OCI-LY1 (cell line): ENCODE results near the gene STX18.

Source experiments
- EZH2 ChIP-seq: fragments of 200-600 bp; sonication (generic), shearing (Covaris generic); IDR thresholded peaks from 2 replicates; pipeline ENCODE4 v1.8.0; 2017; ENCODE audit warnings: borderline replicate concordance, mixed run types, mild to moderate bottlenecking, antibody characterized with exemption, low read length, moderate library complexity, mixed read lengths
- TF ChIP-seq, protein P1 (sequence below): fragments of 200-600 bp; sonication (generic), shearing (Covaris generic); IDR thresholded peaks from 2 replicates; pipeline ENCODE4 v1.5.1; 2017; ENCODE audit warnings: mild to moderate bottlenecking, antibody characterized with exemption, low read length, moderate library complexity, mixed read lengths

DNA sequence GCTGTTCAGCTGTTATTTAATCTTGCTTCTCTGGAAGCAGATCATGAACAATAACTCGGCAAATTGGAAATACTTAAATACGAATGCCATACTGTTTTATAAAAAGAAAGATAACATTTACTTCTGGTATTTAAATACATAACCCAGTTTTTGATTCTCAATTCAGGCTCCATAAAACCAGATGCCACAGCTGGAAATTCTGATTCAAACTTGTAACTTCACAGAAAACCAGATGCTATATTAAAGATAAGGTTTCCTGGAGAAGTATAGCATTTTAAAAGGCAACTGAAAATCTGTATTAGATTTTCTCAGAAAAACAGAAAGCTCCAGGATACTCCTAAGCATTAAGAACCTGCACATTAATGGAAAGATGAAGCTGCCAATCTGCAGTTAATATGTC lies 40.2 kb downstream of the STX18 start:
- TF ChIP-seq, protein P1, sequence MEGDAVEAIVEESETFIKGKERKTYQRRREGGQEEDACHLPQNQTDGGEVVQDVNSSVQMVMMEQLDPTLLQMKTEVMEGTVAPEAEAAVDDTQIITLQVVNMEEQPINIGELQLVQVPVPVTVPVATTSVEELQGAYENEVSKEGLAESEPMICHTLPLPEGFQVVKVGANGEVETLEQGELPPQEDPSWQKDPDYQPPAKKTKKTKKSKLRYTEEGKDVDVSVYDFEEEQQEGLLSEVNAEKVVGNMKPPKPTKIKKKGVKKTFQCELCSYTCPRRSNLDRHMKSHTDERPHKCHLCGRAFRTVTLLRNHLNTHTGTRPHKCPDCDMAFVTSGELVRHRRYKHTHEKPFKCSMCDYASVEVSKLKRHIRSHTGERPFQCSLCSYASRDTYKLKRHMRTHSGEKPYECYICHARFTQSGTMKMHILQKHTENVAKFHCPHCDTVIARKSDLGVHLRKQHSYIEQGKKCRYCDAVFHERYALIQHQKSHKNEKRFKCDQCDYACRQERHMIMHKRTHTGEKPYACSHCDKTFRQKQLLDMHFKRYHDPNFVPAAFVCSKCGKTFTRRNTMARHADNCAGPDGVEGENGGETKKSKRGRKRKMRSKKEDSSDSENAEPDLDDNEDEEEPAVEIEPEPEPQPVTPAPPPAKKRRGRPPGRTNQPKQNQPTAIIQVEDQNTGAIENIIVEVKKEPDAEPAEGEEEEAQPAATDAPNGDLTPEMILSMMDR = no peak
- no peak for TF ChIP-seq EZH2
